Fibroblast of the conjunctiva (primary cell): ENCODE results near the gene FBXW7.

Experiments used
- DNase-seq: peaks from one replicate; pipeline ENCODE4 v3.0.0-alpha.2; 2010; ENCODE audit warnings: low read depth

The FBXW7 gene

DNA sequence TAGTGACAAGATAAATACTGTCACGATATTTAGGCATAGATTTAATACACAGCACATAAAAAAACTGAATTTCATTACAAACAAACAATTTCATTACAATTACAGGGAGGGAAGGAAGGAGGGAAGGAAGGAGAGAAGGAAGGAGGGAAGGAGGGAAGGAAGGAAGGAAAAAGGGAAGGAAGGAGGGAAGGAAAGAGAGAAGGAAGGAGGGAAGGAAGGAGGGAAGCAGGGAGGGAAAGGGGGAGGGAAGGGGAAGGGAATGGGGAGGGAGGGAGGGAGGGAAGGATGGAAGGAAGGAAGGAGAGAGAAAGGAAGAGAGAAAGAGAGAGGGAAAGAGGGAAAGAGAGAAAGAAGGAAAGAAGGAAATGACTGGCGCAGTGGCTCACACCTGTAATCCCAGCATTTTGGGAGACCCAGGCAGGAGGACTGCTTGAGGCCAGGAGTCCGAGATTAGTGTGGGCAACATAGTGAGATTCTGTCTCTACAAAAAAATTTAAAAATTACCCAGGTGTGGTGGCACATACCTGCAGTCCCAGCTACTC lies 64.6 kb downstream of the FBXW7 start:
- no peak for DNase-seq

- DNase-seq, result no peak
Measured at GRCh38 chr4:152468408-152468807, 67.5 kb downstream of the FBXW7 start.

- DNase-seq, result no peak
Measured at GRCh38 chr4:152467101-152467500, 68.8 kb downstream of the FBXW7 start.

DNA sequence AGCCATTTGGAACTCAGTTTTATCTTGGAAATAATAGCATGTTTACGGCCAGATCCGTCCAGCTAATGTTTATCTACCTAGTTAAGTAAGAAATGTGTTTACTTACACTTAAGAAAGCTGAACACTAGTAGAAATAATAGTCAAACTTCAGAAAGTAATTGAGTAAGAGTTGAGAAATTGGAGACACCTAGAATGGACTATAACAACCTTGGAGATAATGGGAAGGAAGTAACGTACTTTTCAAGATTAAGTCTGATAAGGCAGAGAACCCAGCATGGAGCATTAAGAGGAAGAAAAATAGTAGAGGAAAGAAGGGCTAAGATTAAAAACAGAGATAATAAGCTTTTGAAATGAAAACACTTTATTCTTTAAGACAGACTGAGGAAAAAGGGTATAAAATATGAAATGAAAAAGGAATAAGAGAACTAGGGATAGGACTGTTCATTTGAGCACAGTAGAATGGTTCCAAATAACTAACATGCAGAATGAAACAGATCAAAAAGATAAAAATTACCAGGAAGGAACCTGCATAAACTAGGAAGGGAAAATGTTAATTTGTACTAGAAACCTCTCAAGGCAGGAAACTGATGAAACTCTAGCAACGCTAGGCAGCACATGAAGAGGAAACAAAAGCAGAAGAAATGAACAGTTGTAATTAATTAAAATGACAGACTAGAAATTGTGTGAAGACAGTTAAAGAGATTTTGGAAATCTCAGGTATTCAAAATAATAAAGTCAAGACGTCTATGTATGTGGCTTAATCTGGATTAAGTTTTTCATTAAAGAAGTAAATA lies 71.7 kb downstream of the FBXW7 start:
- DNase-seq, result no peak

GRCh38 chr4:152463562-152463961 lies 72.3 kb downstream of the FBXW7 start:
- no peak for DNase-seq

DNA sequence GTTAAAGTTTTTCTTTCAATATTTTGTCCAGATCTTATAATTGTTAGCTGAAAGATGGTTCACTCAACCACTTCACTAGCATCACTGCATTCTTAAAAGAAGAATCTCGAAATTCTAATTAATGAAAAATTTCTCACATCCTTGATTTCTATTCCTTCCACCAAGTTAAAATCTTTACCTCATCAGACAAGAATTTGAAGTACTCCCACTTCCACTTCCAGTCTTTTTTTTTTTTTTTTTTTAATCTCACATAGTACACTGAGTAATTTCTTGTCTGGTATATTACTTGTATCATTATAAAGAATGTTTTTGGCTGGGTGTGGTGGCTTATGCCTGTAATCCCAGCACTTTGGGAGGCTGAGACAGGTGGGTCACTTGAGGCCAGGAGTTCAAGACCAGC lies 73.2 kb downstream of the FBXW7 start:
- no peak for DNase-seq

- no peak for DNase-seq
Measured at GRCh38 chr4:152462047-152462446, 73.8 kb downstream of the FBXW7 start.

DNA sequence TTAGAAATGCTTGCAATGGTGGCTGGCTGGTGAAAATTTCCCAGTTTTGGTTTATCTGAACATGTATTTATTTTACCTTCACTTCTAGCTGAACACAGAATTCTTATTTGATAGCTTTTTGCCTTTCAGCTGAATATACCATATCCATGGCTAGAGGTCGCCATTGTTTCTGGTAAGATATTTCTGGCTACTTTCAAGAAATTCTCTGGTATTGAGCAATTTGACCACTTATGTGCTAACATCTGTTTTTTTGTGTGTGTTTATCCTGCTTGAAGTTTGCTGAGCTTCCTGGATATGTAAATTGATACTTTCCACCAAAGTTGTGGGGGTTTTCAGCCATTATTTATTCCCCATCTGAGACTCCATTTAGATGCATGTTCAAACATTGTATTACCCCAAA lies 75.4 kb downstream of the FBXW7 start:
- peak; percentile 66 for DNase-seq

- DNase-seq, result no peak
Measured at GRCh38 chr4:152459326-152459725, 76.6 kb downstream of the FBXW7 start.

- DNase-seq, result no peak
Measured at GRCh38 chr4:152458801-152459302, 77.0 kb downstream of the FBXW7 start.

- no peak for DNase-seq
Measured at GRCh38 chr4:152456609-152457008, 79.3 kb downstream of the FBXW7 start.

GRCh38 chr4:152455311-152455710 lies 80.6 kb downstream of the FBXW7 start:
- no peak for DNase-seq

DNA sequence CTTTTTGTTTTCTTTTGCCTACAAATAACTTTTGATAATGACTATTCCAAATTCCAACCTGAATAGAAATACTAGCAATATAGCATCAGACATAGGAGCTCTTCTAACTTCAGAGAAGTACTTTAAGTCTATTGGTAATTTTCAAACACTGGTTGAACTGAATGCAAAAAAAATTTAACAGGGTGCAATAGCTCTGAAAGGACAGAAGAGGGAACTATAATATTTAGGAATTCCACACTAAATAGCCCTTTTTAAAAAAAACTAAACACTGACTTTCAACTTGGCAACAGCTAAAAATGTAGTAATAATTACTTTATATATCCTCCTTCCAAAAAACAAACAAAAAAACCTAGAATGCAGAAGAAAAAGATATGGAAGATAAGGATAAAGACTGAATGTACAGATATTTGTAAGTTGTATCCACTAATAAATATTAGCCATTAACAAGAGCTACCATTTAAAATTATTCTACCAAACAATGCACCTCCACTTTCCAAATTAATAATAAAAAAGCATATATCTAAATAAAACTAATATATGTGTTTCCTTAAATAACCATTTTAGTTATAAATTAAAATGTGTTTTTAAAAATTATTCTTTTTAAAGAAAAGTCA lies 81.4 kb downstream of the FBXW7 start:
- DNase-seq, result peak; percentile 21

- no peak for DNase-seq
Measured at GRCh38 chr4:152451496-152451895, 84.4 kb downstream of the FBXW7 start.

DNA sequence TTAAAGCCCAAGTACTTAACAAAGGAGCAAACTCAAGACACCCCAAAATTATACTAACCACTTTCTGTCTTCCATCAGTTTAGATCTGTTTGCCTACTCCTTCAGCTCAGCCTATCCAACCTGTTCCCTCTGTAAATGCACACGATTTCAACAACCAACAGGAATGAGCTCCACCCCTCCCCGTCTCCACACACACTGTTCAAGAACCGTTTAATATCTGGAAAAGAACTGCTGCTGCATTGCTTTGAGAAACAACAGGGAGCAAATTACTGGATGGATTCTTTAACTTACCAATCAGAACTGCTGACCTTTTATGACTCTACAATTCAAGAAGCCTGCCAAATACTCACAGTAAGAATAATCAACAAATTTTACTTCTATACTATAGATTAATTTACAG lies 87.0 kb downstream of the FBXW7 start:
- no peak for DNase-seq

DNA sequence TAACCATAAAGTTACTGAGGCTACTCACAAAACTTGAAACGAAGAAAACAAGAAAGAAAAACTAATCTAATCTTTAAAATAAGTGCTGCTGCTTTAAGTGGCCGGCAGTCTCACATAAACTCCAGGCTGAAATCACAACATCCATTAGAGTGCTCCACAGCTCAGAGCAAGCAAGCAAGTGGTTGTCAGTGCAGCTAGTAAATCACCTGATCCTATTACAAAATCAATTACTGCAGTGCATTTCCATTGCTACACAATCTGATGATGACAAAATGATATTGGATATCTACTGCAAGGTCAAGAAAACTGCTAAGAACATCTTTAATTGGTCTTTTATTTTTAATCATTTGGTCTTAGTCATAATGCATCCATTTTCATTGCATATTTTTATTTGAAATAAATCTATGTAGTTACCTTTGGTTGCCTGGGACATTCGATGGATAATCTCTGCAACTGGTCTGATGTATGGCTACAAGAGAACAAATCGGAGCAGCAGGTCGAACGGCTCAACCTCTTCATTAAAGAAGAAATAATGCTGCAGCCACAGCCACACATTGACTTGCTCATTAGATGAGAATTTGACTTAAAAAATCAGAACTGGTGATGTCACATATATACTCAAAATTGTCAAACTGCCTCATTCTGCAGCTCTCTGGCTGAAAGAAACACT lies 87.7 kb downstream of the FBXW7 start:
- DNase-seq, result no peak

GRCh38 chr4:152443859-152444258 lies 92.0 kb downstream of the FBXW7 start:
- no peak for DNase-seq

DNA sequence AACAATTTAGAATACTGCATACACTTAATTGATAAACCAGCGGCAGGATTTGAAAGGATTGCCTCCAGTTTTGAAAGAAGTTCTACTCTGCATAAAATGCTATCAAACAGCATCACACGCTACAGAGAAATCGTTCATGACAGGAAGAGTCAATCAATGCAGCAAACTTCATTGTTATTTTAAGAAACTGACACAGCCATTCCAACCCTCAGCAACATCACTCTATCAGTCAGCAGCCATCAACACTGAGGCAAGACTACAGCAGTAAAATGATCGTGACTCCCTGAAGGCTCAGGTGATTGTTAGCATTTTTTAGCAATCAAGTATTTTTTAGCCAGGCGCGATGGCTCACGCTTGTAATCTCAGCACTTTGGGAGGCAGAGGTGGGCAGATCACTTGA lies 98.3 kb downstream of the FBXW7 start:
- no peak for DNase-seq

- DNase-seq, result no peak
Measured at GRCh38 chr4:152436384-152436783, 99.5 kb downstream of the FBXW7 start.

DNA sequence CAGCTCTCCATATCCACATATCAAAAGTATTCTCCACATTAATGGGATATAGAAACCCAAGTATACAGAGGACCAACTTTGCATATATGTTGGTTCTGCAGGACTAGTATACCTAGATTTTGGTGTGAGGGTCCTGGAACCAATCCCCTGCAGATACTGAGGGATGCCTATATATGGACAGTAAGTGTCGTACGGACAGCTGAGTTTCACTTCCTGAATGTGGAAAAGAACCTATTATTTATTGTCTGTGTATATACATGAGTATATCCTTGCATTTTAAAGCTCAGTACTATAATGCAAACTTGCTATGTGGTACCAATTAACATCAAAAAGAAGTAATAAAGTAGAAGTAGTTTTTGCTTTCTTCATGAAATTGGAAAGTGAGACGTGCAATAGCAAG lies 101.9 kb downstream of the FBXW7 start:
- DNase-seq, result no peak

GRCh38 chr4:152431784-152432183 lies 104.1 kb downstream of the FBXW7 start:
- DNase-seq, result no peak

DNA sequence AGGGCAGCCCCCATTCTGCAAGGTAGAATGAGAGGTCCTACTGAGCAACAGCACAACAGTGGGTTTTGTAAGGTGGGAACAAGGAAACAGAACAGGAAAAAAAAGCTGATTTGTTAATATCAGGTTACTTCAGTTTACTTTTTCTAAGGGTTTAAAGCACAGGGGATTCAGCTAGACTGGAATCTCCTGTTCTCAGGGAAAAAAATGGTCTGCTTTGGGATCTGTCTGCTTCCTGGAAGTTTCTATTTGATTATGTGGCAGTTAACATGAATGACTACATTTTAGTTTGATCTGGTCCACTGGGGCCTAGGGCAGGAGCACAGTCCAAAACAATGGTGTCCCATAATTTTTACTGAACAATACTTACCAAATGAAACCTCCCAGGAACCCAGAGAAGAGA lies 104.6 kb downstream of the FBXW7 start:
- DNase-seq, result no peak

- DNase-seq, result no peak
Measured at GRCh38 chr4:152430507-152430906, 105.4 kb downstream of the FBXW7 start.
